ENCODE results near the gene SEC14L6.

DNA sequence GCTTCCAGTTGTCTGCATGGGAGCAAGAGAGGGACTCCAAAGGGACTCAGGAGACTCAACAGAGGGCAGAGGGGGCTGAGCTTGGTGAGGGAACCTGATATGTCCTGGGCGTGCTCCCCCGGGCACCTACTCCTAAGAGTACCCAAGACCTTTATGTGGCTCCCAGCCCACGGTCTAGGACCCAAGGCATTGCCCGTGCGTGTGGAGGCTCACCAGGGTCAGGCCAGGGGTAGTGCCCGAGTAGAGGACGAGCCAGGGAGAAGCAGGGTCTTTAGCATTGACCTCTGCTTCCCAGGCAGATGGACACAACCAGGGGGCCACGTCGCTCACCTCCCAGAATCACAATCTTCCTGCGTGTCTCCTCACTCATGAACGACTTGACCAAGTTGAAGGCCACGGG lies 54.4 kb downstream of the SEC14L6 start:
- no peak for TF ChIP-seq CTCF (IDR thresholded peaks at IDR 0.05)
- no peak for TF ChIP-seq POLR2A (IDR thresholded peaks at IDR 0.05)
